Stimulated activated naive CD4-positive, alpha-beta T cell (primary cell): ENCODE data around the gene THAP10.

Experiments used
- DNase-seq, 6 experiments: peaks; one replicate each; lab custom pipeline; 2025; lab: John Stamatoyannopoulos, UW

The THAP10 gene

GRCh38 chr15:70853973-70854665 is 38.1 kb downstream of the THAP10 start, which contains the start of gene LARP6:
TSS of gene LARP6 (minus strand) at chr15:70854157. CDS start at chr15:70854088, 69 bp downstream.
- no peak for DNase-seq

DNA sequence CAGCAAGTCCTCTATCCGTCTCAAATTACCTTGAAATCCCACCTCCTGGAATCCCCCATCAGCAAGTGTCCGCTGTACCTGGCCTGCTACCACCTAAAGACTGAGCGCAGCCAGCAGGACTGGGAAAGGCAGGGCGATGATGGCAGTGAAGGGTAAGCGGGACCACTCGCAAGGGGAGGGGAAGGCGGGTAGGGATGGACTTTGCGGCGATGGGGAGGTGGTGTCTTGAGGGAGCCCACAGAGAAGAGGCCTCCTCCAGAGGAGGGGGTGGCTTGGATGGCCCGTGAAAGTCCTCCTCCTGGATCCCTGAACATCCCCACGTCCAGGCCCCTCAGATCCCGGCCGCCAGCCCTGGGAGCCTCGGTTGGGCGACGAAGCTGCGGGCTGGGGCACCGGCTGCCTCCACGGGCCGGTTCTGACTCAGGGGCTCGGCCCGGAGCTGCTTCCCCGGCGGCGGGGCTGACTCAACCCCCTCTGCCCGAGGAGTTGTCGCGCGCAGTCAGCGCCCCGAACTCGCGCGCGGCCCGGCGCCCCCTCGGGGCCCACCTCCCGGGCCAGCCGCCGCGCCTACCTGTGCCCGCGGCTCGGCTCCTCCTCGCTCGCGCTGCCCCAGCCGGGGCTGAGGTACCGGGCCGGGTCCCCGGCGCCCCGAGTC is 38.8 kb downstream of the THAP10 start:
- DNase-seq = no peak

GRCh38 chr15:70852501-70853317 is 39.5 kb downstream of the THAP10 start:
- no peak for DNase-seq

GRCh38 chr15:70851889-70852288 is 40.3 kb downstream of the THAP10 start:
- DNase-seq = no peak

GRCh38 chr15:70845602-70846360 is 46.5 kb downstream of the THAP10 start:
- DNase-seq = no peak

DNA sequence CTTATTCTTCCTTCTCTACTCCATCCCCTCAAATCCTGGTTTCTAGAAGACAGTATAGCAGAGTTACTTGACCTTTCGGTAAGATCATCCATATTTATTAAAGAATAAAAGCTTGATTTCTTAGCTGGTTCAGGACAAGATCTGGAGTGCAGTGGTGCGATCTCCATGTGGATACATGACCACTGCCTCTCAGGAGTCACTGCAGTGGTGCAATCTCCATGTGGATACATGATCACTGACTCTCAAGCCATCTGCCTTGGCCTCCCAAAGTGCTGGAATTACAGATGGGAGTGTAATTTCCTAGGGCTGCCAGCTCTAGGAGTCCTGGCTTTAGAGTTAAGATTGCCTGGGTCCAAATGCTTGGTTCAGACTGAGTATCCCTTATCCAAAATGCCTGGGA is 54.8 kb downstream of the THAP10 start:
- no peak for DNase-seq

DNA sequence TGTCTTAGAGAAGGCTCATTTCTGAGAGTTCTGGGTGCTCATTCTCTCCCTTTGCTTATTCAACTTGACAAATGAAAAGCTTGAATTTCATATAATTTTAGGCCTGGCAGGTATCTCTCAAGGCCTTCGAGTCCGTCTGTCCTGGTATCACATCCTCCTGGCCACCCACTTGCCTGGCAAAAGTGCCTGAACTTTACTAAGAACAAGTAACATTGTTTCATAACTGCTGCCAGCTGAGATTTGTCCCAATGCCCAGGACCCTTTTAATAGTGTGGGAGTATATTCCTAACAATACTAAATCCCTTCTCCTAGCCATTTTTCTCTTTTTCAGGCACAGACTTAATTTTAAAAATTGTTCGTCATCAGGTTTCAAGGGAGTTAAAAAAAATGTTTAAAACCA is 56.4 kb downstream of the THAP10 start:
- DNase-seq = no peak

DNA sequence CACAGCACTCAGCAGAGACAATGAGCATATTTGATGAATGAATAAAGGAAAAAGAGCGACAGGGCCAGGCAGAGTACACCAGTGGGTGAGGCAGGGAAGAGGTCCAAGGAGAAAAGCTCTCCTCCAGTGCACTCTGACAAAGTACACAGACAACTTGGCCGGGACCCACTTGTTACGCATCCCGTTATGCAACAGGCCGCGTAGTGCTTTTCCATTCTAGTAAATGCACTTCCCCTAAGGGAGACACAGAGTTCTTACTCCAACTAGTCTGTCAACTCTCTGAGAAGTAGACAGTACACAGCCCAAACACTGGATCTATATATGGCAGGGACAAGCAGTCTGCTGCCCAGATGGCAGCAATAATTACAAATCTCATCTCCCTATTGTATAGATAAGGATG is 56.8 kb downstream of the THAP10 start:
- DNase-seq = no peak

- no peak for DNase-seq
Measured at GRCh38 chr15:70834999-70835398, 57.2 kb downstream of the THAP10 start.

- DNase-seq = no peak
Measured at GRCh38 chr15:70833861-70834765, 58.1 kb downstream of the THAP10 start.

GRCh38 chr15:70833422-70833821 is 58.8 kb downstream of the THAP10 start:
- DNase-seq = no peak

DNA sequence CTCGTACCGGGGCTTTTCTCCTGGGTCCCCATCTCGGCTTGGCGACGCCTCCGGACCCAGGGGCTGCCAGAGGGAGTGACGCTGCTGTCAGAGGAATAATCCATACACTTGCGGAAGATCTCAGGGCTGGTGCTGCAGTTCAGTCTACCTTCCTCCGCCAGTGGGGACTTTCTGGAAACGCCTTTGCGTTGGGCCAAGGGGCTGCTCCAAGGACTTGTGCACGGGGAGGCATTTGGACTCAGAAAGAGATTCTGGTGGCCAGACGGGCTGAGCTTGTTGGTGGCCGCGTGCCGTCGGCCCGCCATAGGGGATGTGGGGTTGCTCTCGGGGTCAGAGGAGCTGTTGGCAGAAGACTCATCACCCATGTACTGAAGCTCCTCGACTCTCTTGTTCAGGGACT is 60.1 kb downstream of the THAP10 start:
- no peak for DNase-seq
